C4-2B (cell line): Measurements from ENCODE around the gene TUBGCP2.

Experiments used
- H3K27ac ChIP-seq: fragments of 450-650 bp; 2 replicates; pipeline ENCODE4 v1.5.1; 2017
- ZFX ChIP-seq: fragments of 450-650 bp; IDR thresholded peaks from 2 replicates; pipeline ENCODE4 v1.6.1; 2017
- TF ChIP-seq, protein P1 (sequence below): fragments of 450-650 bp; conservative IDR thresholded peaks from 2 replicates; pipeline ENCODE4 v1.5.1; 2017; ENCODE audit warnings: mild to moderate bottlenecking

TUBGCP2 gene

DNA sequence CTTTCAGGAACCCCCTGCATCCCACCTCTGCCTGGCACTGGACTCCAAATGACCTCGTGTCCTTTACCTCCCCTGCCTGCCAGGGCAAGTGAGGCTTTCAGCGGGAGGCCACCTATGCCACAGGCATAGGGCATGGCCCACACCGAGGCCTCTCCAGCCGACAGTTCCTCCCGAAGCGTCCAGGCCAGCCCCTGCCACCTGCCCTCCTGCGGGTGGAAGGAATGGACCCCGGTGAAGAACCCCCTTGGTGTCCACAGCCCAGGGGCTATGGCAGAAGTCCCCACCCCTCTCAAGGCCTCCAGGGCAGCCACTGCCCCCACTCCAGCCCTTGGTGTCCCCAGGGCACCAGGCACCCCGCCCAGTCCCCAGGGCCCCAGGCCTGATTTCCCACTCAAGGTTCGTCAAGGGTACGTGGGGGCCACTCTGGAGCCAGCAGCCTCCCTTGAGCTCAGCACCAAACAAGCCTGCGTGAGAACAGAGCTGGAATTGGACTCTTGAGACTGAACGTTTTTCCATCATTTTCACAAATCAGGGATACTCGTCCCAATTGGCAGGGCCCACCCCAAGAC lies 46.1 kb upstream of the TUBGCP2 start:
- TF ChIP-seq, protein P1, sequence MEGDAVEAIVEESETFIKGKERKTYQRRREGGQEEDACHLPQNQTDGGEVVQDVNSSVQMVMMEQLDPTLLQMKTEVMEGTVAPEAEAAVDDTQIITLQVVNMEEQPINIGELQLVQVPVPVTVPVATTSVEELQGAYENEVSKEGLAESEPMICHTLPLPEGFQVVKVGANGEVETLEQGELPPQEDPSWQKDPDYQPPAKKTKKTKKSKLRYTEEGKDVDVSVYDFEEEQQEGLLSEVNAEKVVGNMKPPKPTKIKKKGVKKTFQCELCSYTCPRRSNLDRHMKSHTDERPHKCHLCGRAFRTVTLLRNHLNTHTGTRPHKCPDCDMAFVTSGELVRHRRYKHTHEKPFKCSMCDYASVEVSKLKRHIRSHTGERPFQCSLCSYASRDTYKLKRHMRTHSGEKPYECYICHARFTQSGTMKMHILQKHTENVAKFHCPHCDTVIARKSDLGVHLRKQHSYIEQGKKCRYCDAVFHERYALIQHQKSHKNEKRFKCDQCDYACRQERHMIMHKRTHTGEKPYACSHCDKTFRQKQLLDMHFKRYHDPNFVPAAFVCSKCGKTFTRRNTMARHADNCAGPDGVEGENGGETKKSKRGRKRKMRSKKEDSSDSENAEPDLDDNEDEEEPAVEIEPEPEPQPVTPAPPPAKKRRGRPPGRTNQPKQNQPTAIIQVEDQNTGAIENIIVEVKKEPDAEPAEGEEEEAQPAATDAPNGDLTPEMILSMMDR = no peak
- no peak for TF ChIP-seq ZFX

DNA sequence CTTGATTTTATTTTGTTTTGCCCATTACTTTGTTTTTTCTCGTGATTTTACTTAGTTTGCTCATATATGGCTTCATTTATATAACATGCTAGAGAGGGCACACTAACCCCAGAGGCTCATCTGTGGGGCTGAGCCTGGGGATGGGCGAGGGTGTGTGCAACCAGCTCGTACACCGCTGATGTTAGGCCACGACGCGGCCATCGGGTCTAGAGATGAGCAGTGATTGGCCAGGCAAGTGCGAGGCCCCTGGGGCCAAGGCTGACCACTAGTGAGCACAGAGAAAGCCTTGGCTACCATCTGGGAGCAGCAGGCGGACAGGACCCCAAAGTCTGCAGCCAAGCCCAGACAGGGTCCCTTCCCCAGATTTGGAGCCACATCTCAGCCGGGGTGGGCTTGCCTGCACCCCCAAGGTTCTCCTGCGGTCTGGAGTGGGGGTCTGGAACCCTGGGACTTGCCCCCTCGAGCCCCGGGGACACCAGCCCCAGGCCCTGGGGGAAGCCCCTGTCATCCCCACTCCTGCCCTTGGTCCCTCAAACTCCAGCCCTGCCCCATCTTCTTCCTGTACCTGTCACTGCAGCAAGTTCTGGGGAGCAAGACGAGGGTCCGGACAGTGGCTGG lies 45.4 kb upstream of the TUBGCP2 start:
- TF ChIP-seq, protein P1 = no peak
- no peak for TF ChIP-seq ZFX
- no peak overlapping the region for H3K27ac ChIP-seq

More for the DNA sequence above, 46.1 kb upstream of the TUBGCP2 start:
- H3K27ac ChIP-seq = no peak overlapping the region

DNA sequence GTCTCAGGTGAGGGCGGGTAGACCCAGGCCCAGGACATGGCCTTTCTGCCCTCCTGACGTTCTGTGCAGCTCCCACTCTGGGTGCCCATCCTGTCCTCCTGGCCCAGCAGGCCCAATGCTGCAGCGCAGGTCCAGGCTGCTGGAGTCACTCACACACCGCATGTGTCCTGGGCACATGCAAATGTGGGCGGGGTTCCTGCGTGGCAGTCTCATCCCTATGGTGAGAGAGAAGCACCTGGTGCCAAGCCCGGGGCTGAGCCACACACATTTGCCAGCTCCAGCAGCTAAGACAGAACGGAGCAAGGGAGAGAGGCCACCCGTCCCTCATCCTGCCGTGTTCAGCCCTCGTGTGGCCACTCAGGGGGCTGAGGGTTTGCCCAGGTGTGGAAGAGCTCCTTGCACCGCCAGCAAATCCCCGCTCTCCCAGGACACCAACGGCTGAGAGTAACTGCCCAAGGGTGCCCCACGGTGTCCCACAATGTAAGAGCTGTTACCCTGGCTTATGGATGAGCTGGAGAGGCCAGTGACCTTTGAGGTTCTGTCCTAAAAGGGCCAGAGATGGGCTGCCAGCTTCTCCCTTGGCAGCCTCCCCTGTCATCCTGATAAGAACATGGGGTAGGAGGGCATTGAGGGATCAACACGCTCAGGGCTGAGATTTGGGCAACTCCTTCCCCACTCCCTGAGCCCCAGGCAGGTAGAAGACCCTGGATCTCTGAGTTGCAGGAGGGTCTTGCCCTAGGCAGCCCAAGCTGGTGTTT lies 44.7 kb upstream of the TUBGCP2 start:
- TF ChIP-seq, protein P1 = no peak
- TF ChIP-seq ZFX = no peak

DNA sequence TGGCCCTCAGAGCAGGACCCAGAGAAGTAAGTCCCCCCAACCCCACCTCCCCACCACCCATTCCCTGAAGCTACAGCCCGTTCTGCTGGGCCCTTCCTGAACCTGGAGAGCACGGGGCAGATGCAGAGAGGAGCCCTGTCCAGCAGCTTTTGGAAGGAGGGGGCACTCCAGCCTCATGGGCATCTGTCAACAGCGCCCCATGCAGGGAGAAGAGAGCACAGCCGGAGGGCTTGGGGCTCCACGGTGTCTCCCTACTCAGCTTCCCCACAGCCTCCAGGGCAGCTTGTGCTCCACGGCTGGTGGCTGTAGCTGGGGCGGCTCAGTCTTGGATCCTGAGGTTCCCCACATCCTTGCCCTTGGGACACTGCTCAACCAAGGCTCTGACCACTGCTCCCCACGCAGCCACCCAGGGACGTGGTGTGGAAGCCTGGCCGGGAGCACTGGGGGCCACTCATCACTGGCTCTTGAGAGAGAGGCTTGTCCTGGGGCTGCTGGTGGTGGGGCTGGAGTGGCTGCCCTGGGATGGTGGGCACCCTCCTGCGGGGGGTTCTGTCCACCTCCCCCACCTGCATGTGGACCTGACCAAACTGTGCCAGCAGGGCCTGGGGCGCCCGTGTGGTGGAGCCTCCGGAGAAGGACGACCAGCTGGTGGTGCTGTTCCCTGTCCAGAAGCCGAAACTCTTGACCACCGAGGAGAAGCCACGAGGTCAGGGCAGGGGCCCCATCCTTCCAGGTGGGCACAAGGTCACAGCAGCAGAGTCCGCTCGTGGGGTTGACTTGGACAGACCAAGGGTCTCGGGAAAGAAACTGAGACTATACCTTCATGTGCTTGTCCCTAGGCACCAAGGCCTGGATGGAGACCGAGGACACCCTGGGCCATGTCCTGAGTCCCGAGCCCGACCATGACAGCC lies 43.0 kb upstream of the TUBGCP2 start:
- H3K27ac ChIP-seq = no peak overlapping the region
- no peak for TF ChIP-seq ZFX
- TF ChIP-seq, protein P1 = no peak

More for the DNA sequence above, 44.7 kb upstream of the TUBGCP2 start:
- H3K27ac ChIP-seq = no peak overlapping the region

DNA sequence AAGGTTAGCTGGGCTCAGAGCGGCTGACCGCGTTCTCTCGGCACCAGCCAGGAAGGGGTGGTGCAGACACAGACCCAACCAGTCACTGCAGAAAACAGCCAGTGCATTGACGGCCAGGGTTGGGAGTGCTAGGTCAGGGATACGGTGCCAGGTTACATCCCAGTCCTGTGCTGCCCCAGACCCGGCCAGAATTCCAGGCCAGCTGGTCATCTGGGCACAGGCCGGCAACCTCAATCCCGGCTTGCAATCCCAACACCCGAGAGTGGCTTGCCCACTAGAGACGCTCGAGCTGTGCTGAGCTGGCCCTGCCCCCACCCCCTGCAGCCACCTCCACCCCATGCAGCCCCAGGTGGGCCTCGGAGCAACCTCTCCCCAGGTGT lies 42.3 kb upstream of the TUBGCP2 start:
- no peak for TF ChIP-seq ZFX
- TF ChIP-seq, protein P1 = no peak
- H3K27ac ChIP-seq = no peak overlapping the region

DNA sequence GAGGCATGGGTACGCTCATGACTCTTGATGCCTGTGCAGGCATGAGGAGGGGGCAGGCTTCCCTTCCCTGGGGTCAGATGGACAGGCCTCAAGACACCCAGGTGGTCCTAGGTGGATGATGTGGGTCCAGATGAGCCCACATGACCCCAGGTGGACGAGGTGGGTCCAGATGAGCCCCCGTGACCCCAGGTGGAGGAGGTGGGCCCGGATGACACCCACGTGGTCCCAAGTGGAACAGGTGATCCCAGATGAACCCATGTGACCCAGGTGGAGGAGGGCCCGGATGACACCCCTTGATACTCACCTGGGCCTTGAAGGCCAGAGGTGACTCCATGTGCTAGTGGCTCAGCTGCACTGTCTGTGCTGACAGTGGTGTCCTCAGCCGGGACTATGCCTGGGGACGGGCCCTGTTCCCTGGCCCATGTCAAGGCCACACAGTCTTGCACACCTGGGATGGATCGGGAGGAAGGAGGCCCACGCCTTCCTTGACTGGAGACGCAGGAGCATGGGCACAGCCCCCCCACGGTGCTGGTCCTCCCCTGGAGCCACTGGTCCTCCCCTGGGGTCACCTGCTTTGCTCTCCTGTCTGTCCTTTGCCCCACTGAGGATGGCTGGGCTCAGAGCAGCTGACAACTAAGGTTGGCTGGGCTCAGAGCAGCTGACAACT lies 41.7 kb upstream of the TUBGCP2 start:
- TF ChIP-seq ZFX = no peak
- TF ChIP-seq, protein P1 = no peak
- no peak overlapping the region for H3K27ac ChIP-seq
